Panc1 (cell line): ENCODE results near the gene CLDN22. TPM values are rescaled to one million over a fixed set of nuclear protein-coding genes. Genes with fewer than 3 reads are reported as not detected.

Experiments
- ATAC-seq: fragments of 200-7000 bp; cut with Tn5 transposase; 2 replicates; pipeline ENCODE4 v1.9.1; 2020; ENCODE audit warnings: mild to moderate bottlenecking, moderate library complexity
- BruUV-seq: library from RNA; stranded (reverse); fragments of 400-500 nt; replicated peaks from 2 replicates; lab custom pipeline; 2021; lab: Mats Ljungman, UMichigan
- CTCF ChIA-PET: fragments of 300-600 bp; sonication (Branson Sonifier 250); formaldehyde crosslinking; loops from one replicate; lab custom pipeline; 2022; ENCODE audit warnings: antibody characterized with exemption; lab: Charles Lee
- POLR2A ChIA-PET: fragments of 300-600 bp; sonication (Branson Sonifier 250); formaldehyde crosslinking; loops from one replicate; lab custom pipeline; 2022; ENCODE audit warnings: antibody characterized with exemption; lab: Charles Lee
- DNase-seq: peaks from one replicate; pipeline ENCODE4 v3.0.0-alpha.2; 2010; ENCODE audit warnings: low read depth, low spot score
- H3K27ac ChIP-seq: 2 replicates; pipeline ENCODE4 v1.5.1; 2011; ENCODE audit warnings: mild to moderate bottlenecking, low read length, inconsistent platforms
- H3K27me3 ChIP-seq: fragments of 200-500 bp; sonication (Bioruptor generic); 2 replicates; pipeline ENCODE4 v1.6.0; 2014; ENCODE audit warnings: low read length, inconsistent platforms; ENCODE audit not compliant: control insufficient read depth, insufficient read depth
- H3K36me3 ChIP-seq: fragments of 200-500 bp; sonication (Bioruptor generic); 2 replicates; pipeline ENCODE4 v1.5.1; 2014; ENCODE audit warnings: inconsistent platforms, mild to moderate bottlenecking, low read length, moderate library complexity; ENCODE audit not compliant: control insufficient read depth, insufficient read depth
- H3K4me1 ChIP-seq: 2 replicates; pipeline ENCODE4 v1.5.1; 2011; ENCODE audit warnings: inconsistent platforms, mild to moderate bottlenecking, low read length, moderate library complexity; ENCODE audit not compliant: control insufficient read depth, insufficient read depth
- H3K4me3 ChIP-seq, 2 experiments: 2 replicates each; pipeline ENCODE4 v1.5.1; 2011 to 2012; ENCODE audit warnings: low read depth in 2 of 2, low read length in 2 of 2, mild to moderate bottlenecking in 2 of 2, inconsistent platforms in 1 of 2, moderate library complexity in 1 of 2
- H3K9me3 ChIP-seq: fragments of 200-500 bp; sonication (Bioruptor generic); 2 replicates; pipeline ENCODE4 v1.5.1; 2014; ENCODE audit warnings: low read depth, mild to moderate bottlenecking, inconsistent platforms, low read length, moderate library complexity; ENCODE audit not compliant: control insufficient read depth, insufficient read depth
- CTCF ChIP-seq: fragments of 450-650 bp; IDR thresholded peaks from 2 replicates; pipeline ENCODE4 v1.5.1; 2017; ENCODE audit warnings: mild to moderate bottlenecking
- POLR2AphosphoS5 ChIP-seq: IDR thresholded peaks from 2 replicates; pipeline ENCODE4 v1.6.1; 2012; ENCODE audit warnings: mild to moderate bottlenecking, low read depth, low read length, moderate library complexity
- REST ChIP-seq, 2 experiments: IDR thresholded peaks; 2 replicates each; pipeline ENCODE4 v1.6.1; 2011 to 2012; ENCODE audit warnings: low read depth in 2 of 2, control low read depth in 1 of 2, low read length in 1 of 2, mild to moderate bottlenecking in 1 of 2, moderate library complexity in 1 of 2; ENCODE audit not compliant: insufficient read depth in 1 of 2
- SIN3A ChIP-seq: IDR thresholded peaks from 2 replicates; pipeline ENCODE4 v1.6.1; 2012; ENCODE audit warnings: low read depth, mild to moderate bottlenecking, low read length, moderate library complexity, borderline replicate concordance; ENCODE audit not compliant: insufficient read depth
- TCF7L2 ChIP-seq: IDR thresholded peaks from 2 replicates; pipeline ENCODE4 v1.6.1; 2011; ENCODE audit warnings: mild to moderate bottlenecking, low read depth, low read length, inconsistent platforms
- in situ Hi-C: cut with HindIII; loops from 2 replicates; pipeline ENCODE4 v1.10.0; 2016; ENCODE audit warnings: low sequenced_read_pairs, low pct_unique_long_range_greater_than_20kb
- intact Hi-C: fragments of 100-400 bp; cut with micrococcal nuclease; formaldehyde crosslinking; loops from one replicate; pipeline ENCODE4 v1.10.0; 2022; ENCODE audit not compliant: unreplicated experiment
- total RNA-seq: library from RNA; stranded (reverse); gene quantifications from one replicate; pipeline ENCODE4 v1.2.1, GENCODE V29; 2021; ENCODE audit not compliant: unreplicated experiment

Gene CLDN22
- total RNA-seq, 1 experiment from 2014 or later: not detected

DNA sequence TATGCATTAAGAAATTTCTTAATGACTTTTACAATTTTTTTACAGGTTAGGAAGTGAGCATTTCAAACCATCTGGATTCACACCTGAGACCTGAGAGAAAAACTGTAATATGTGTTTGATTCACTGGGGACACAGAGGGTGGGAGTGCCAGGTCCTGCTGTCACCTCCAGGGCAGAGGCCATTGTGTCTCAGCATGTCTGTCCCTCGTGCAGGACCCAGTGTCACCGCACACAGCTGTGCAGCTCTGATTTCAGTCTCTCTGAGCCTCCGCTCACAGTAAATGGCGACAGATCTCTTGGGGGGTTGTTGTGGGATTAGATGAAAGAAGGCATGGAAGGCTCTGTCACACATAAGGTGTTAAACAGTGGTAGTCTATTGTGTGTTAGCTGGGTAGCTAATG is 25.2 kb upstream of the CLDN22 start:
- no TSS peak for BruUV-seq
- DNase-seq: no peak
- H3K36me3 ChIP-seq: no peaks in the 10 kb centered on the region
- in situ Hi-C loops: no loop called here
- POLR2A ChIA-PET: no interaction called here
- no peaks in the 10 kb centered on the region for H3K4me1 ChIP-seq
- CTCF ChIA-PET: no interaction called here
- TF ChIP-seq SIN3A (no peak), CTCF (no peak), REST (IDR thresholded peaks at IDR 0.05; ENCODE audit: insufficient read depth in 1 of 2, low read depth in 2 of 2, low read length in 1 of 2) (no peak), POLR2AphosphoS5 (no peak)
- H3K27me3 ChIP-seq: no peaks in the 10 kb centered on the region
- H3K27ac ChIP-seq: no peak overlapping the region
- intact Hi-C loops: no loop called here
- H3K9me3 ChIP-seq: no peaks in the 10 kb centered on the region
- no peak for ATAC-seq
- H3K4me3 ChIP-seq: no peak overlapping the region

- Histone ChIP-seq H3K4me1 (no peaks in the 10 kb centered on the region), H3K9me3 (no peaks in the 10 kb centered on the region), H3K27me3 (no peaks in the 10 kb centered on the region), H3K36me3 (no peaks in the 10 kb centered on the region), H3K27ac (no peak overlapping the region), H3K4me3 (no peak overlapping the region)
- POLR2A ChIA-PET: interaction anchor here (0.6 kb wide), 1 partner anchor 363 kb away, joined by 7 read pairs; no protein-coding TSS in a partner anchor
- ATAC-seq: no peak
- no TSS peak for BruUV-seq
- in situ Hi-C loops: no loop called here
- TF ChIP-seq SIN3A: no peak
- no peak for TF ChIP-seq CTCF
- no peak for TF ChIP-seq POLR2AphosphoS5
- TF ChIP-seq REST (IDR thresholded peaks at IDR 0.05; ENCODE audit: insufficient read depth in 1 of 2, low read depth in 2 of 2, low read length in 1 of 2): no peak
- TF ChIP-seq TCF7L2: no peak
- CTCF ChIA-PET: no interaction called here
- intact Hi-C loops: no loop called here
- no peak for DNase-seq
Measured at GRCh38 chr4:183344523-183345255, 24.6 kb upstream of the CLDN22 start.
